GM21619 (cell line): ENCODE results near the gene ARHGAP11A.
"Not testable (repeated sequence)": the region's sequence is repeated elsewhere in the genome, so short reads cannot be mapped to it uniquely, and the experiment has no call there.

Experiments
- ATAC-seq: cut with Tn5 transposase; IDR thresholded peaks from one replicate; pipeline ENCODE4 v1.9.1; 2021; ENCODE audit not compliant: unreplicated experiment

Gene ARHGAP11A

GRCh38 chr15:32615051-32615870, at the start of gene ARHGAP11A:
ARHGAP11A (plus strand) TSS chr15:32615504; CDS start chr15:32616212, 708 bp downstream.
- ATAC-seq, result peak; percentile 69

GRCh38 chr15:32568988-32569387, 46.3 kb upstream of the ARHGAP11A start:
- not testable (repeated sequence) for ATAC-seq

- ATAC-seq, result not testable (repeated sequence)
Measured at GRCh38 chr15:32578482-32578881, 36.8 kb upstream of the ARHGAP11A start.

GRCh38 chr15:32585844-32586243, 29.5 kb upstream of the ARHGAP11A start:
- ATAC-seq, result not testable (repeated sequence)

GRCh38 chr15:32593151-32593550, 22.2 kb upstream of the ARHGAP11A start, which contains the start of gene GOLGA8N:
GOLGA8N (plus strand) TSS chr15:32593456.
- ATAC-seq, result not testable (repeated sequence)

- not testable (repeated sequence) for ATAC-seq
Measured at GRCh38 chr15:32609518-32609917, 5.8 kb upstream of the ARHGAP11A start.

- not testable (repeated sequence) for ATAC-seq
Measured at GRCh38 chr15:32610719-32611118, 4.6 kb upstream of the ARHGAP11A start.

GRCh38 chr15:32614712-32615050, 623 bp upstream of the ARHGAP11A start:
- peak; percentile 17 for ATAC-seq

- ATAC-seq, result peak; percentile 7
Measured at GRCh38 chr15:32615871-32616426, 645 bp downstream of the ARHGAP11A start.

GRCh38 chr15:32636410-32636809, 21.1 kb downstream of the ARHGAP11A start:
- ATAC-seq, result no peak

- ATAC-seq, result no peak
Measured at GRCh38 chr15:32636908-32637567, 21.7 kb downstream of the ARHGAP11A start.

GRCh38 chr15:32637704-32638103, 22.4 kb downstream of the ARHGAP11A start:
- no peak for ATAC-seq

GRCh38 chr15:32641517-32642059, 26.3 kb downstream of the ARHGAP11A start, which contains the start of gene SCG5:
SCG5 (plus strand) TSS chr15:32641710; CDS start chr15:32643593, 1,883 bp downstream.
- no peak for ATAC-seq

GRCh38 chr15:32642667-32643435, 27.5 kb downstream of the ARHGAP11A start:
- no peak for ATAC-seq

- no peak for ATAC-seq
Measured at GRCh38 chr15:32643907-32644445, 28.7 kb downstream of the ARHGAP11A start.

GRCh38 chr15:32646291-32646690, 31.0 kb downstream of the ARHGAP11A start:
- ATAC-seq, result no peak

- no peak for ATAC-seq
Measured at GRCh38 chr15:32649342-32649741, 34.0 kb downstream of the ARHGAP11A start.

GRCh38 chr15:32651229-32651837, 36.0 kb downstream of the ARHGAP11A start:
- peak; percentile 72 for ATAC-seq

- ATAC-seq, result no peak
Measured at GRCh38 chr15:32652178-32652577, 36.9 kb downstream of the ARHGAP11A start.

- no peak for ATAC-seq
Measured at GRCh38 chr15:32656091-32656490, 40.8 kb downstream of the ARHGAP11A start.
